Lung (tissue), 12 donors: ENCODE data around the gene XRCC4. TPM values are rescaled to one million over a fixed set of nuclear protein-coding genes. Genes with fewer than 3 reads are reported as not detected.

Source experiments
- ATAC-seq: fragments of 200-7000 bp; cut with Tn5 transposase; one replicate; pipeline ENCODE4 v1.9.1; 2020; ENCODE audit warnings: moderate number of reproducible peaks; ENCODE audit not compliant: insufficient read depth, low FRiP score
- DNase-seq, 3 donors: peaks; one replicate each; pipeline ENCODE4 v3.0.0-alpha.2; 2013 to 2017
- H3K27ac ChIP-seq, 2 donors: one replicate each; pipeline ENCODE4 v1.5.1; 2013; ENCODE audit warnings: mild to moderate bottlenecking in 2 of 2, moderate library complexity in 2 of 2, control low read depth in 1 of 2, inconsistent platforms in 1 of 2, low read depth in 1 of 2, low read length in 1 of 2
- H3K27me3 ChIP-seq, 3 donors: one replicate each; pipeline ENCODE4 v1.5.1; 2013; ENCODE audit warnings: low read length in 2 of 3; ENCODE audit not compliant: control insufficient read depth in 3 of 3, insufficient read depth in 3 of 3
- H3K36me3 ChIP-seq, 4 donors: one replicate each; pipeline ENCODE4 v1.5.1; 2013; ENCODE audit warnings: low read length in 4 of 4, mild to moderate bottlenecking in 1 of 4, moderate library complexity in 1 of 4; ENCODE audit not compliant: control insufficient read depth in 4 of 4, insufficient read depth in 4 of 4
- H3K4me1 ChIP-seq, 5 donors: one replicate each; pipeline ENCODE4 v1.5.1; 2013; ENCODE audit warnings: low read length in 5 of 5, mild to moderate bottlenecking in 2 of 5, moderate library complexity in 1 of 5; ENCODE audit not compliant: control insufficient read depth in 5 of 5, insufficient read depth in 5 of 5
- H3K4me3 ChIP-seq: one replicate; pipeline ENCODE4 v1.5.1; 2013; ENCODE audit warnings: mild to moderate bottlenecking, control low read depth, moderate library complexity
- H3K9ac ChIP-seq, 2 donors: one replicate each; pipeline ENCODE4 v1.5.1; 2013; ENCODE audit warnings: low read length in 2 of 2, control low read depth in 1 of 2; ENCODE audit not compliant: insufficient read depth in 1 of 2
- H3K9me3 ChIP-seq, 4 donors: one replicate each; pipeline ENCODE4 v1.5.1; 2013; ENCODE audit warnings: low read length in 3 of 4, mild to moderate bottlenecking in 1 of 4, moderate library complexity in 1 of 4; ENCODE audit not compliant: control insufficient read depth in 4 of 4, insufficient read depth in 3 of 4
- CTCF ChIP-seq: IDR thresholded peaks from 2 replicates; pipeline ENCODE4 v1.5.1; 2012; ENCODE audit warnings: mild to moderate bottlenecking; ENCODE audit errors: control extremely low read depth, extremely low read depth
- WGBS, 2 donors: extraction: QIAGEN DNeasy Blood & Tissue Kit; methylation state at CpG; one replicate each; pipeline ENCODE4 v1.1.7; 2013; 5-methylcytosine and 5-hydroxymethylcytosine counted together
- polyA plus RNA-seq, 2 donors: library from polyadenylated mRNA; stranded (reverse); fragments of 200-250 nt; gene quantifications; one replicate each; pipeline ENCODE4 v1.2.1, GENCODE V29; 2013
- total RNA-seq, 2 donors: library from RNA; depleted of rRNA in 1 of 2; stranded (reverse); fragments of >200 nt in 1 of 2; gene quantifications; one replicate each; pipeline ENCODE4 v1.2.1, GENCODE V29; 2014 to 2021
- donor health status: control.
- donor health status: control.
- donor health status: Bipolar disorder and iron deficiency.
- donor health status: healthy.
- donor health status: DM: yes; HTN: yes; CAD: no.

The XRCC4 gene
- total and polyA plus RNA-seq, 4 donors: 3.8 to 10.7 (median 8.4) TPM

- no peak for DNase-seq
- ATAC-seq: no peak
- peaks cover 0 to under 1% (median 0%) of the 10 kb centered on the region in 4 donors for H3K36me3 ChIP-seq
- WGBS, 2 donors: 79% methylated on average over 2 of the region's 2 CpGs
- H3K27ac ChIP-seq: no peak overlapping the region
- H3K27me3 ChIP-seq: no peaks in the 10 kb centered on the region
- no peaks in the 10 kb centered on the region for H3K4me1 ChIP-seq
- no peak overlapping the region for H3K4me3 ChIP-seq
- no peak for TF ChIP-seq CTCF
- no peaks in the 10 kb centered on the region for H3K9me3 ChIP-seq
- H3K9ac ChIP-seq: no peak overlapping the region
Measured at GRCh38 chr5:83294246-83294645, 216.9 kb downstream of the XRCC4 start.

GRCh38 chr5:83299353-83299752 lies 222.0 kb downstream of the XRCC4 start:
- H3K27ac ChIP-seq: no peak overlapping the region
- TF ChIP-seq CTCF: no peak
- DNase-seq (no peak), ATAC-seq (no peak)
- no peaks in the 10 kb centered on the region for H3K27me3 ChIP-seq
- H3K9ac ChIP-seq: no peak overlapping the region
- H3K4me1 ChIP-seq: no peaks in the 10 kb centered on the region
- WGBS, 2 donors: 88 to 95% methylated on average over 2 of the region's 2 CpGs
- peaks cover 0 to 3% (median 0%) of the 10 kb centered on the region in 4 donors for H3K36me3 ChIP-seq
- peaks cover 0 to 4% (median 1%) of the 10 kb centered on the region in 4 donors for H3K9me3 ChIP-seq
- no peak overlapping the region for H3K4me3 ChIP-seq

- no peaks in the 10 kb centered on the region for H3K27me3 ChIP-seq
- WGBS, 2 donors: 7 to 18% methylated on average over 3 of the region's 3 CpGs
- peaks cover 0 to 7% (median 0%) of the 10 kb centered on the region in 5 donors for H3K4me1 ChIP-seq
- ATAC-seq (peak; percentile 92), DNase-seq (peak; percentile 26 to 55 (median 49))
- no peak for TF ChIP-seq CTCF
- no peak overlapping the region for H3K9ac ChIP-seq
- H3K9me3 ChIP-seq: no peaks in the 10 kb centered on the region
- no peaks in the 10 kb centered on the region for H3K36me3 ChIP-seq
- H3K27ac ChIP-seq: peak overlapping the region in 1 of 2 donors; percentile 40
- H3K4me3 ChIP-seq: no peak overlapping the region
Measured at GRCh38 chr5:83306572-83307241, 229.4 kb downstream of the XRCC4 start.
